HL-60 (cell line): ENCODE measurements around the gene CALM1.

Experiments
- DNase-seq, 2 experiments: peaks; one replicate each; pipeline ENCODE4 v3.0.0-alpha.2; 2010 to 2020; ENCODE audit warnings: low read depth in 1 of 2, low spot score in 1 of 2
- H3K27ac ChIP-seq: fragments of 250-450 bp; sonication (Bioruptor Pico); replicated peaks from 2 replicates; pipeline ENCODE4 v1.5.1; 2020; ENCODE audit warnings: mild to moderate bottlenecking, moderate library complexity
- H3K27me3 ChIP-seq: fragments of 250-450 bp; sonication (Bioruptor Pico); 2 replicates; pipeline ENCODE4 v1.5.1; 2021; ENCODE audit warnings: mild to moderate bottlenecking, moderate library complexity; ENCODE audit not compliant: insufficient read depth, poor library complexity, severe bottlenecking
- H3K4me3 ChIP-seq: replicated peaks from 2 replicates; pipeline ENCODE4 v1.5.1; 2011; ENCODE audit warnings: mild to moderate bottlenecking, control low read depth, low read length; ENCODE audit not compliant: insufficient read depth
- CTCF ChIP-seq: IDR thresholded peaks from one replicate; pipeline ENCODE4 v1.5.1; 2011; ENCODE audit warnings: low read length, control low read depth, inconsistent platforms; ENCODE audit not compliant: insufficient read depth
- GABPA ChIP-seq: IDR thresholded peaks from 2 replicates; pipeline ENCODE4 v1.6.1; 2012; ENCODE audit warnings: low read depth
- POLR2AphosphoS5 ChIP-seq: IDR thresholded peaks from 2 replicates; pipeline ENCODE4 v1.6.1; 2012; ENCODE audit warnings: low read depth
- REST ChIP-seq: IDR thresholded peaks from 2 replicates; pipeline ENCODE4 v1.6.1; 2012; ENCODE audit warnings: low read depth; ENCODE audit not compliant: insufficient replicate concordance
- SPI1 ChIP-seq: IDR thresholded peaks from 2 replicates; pipeline ENCODE4 v1.6.1; 2012; ENCODE audit warnings: low read depth, mild to moderate bottlenecking, borderline replicate concordance

The CALM1 gene

GRCh38 chr14:90398841-90399540 is 2.2 kb downstream of the CALM1 start:
- Histone ChIP-seq H3K27me3 (no peaks in the 10 kb centered on the region), H3K27ac (peak overlapping the region; percentile 76), H3K4me3 (peak overlapping the region; percentile 73)
- DNase-seq = no peak
- TF ChIP-seq REST (no peak), POLR2AphosphoS5 (no peak), CTCF (no peak), SPI1 (no peak), GABPA (no peak)

GRCh38 chr14:90399541-90400444 is 3.0 kb downstream of the CALM1 start:
- TF ChIP-seq CTCF = peak; percentile 100
- TF ChIP-seq REST = no peak
- TF ChIP-seq POLR2AphosphoS5 = peak; percentile 67
- no peak for TF ChIP-seq SPI1
- TF ChIP-seq GABPA = no peak
- Histone ChIP-seq H3K4me3 (no peak overlapping the region), H3K27me3 (no peaks in the 10 kb centered on the region), H3K27ac (no peak overlapping the region)
- peak; percentile 80 to 90 for DNase-seq

- H3K27ac ChIP-seq = no peak overlapping the region
These were observed 4.2 kb downstream of the CALM1 start for GRCh38 chr14:90400904-90401561.

More at GRCh38 chr14:90400904-90401561, 4.2 kb downstream of the CALM1 start:
- no peak for TF ChIP-seq POLR2AphosphoS5
- TF ChIP-seq REST = no peak
- TF ChIP-seq CTCF = no peak
- TF ChIP-seq SPI1 = no peak
- no peak for TF ChIP-seq GABPA
- H3K4me3 ChIP-seq = no peak overlapping the region
- DNase-seq = peak in 1 of 2 experiments; percentile 47
- no peaks in the 10 kb centered on the region for H3K27me3 ChIP-seq
